Neural progenitor cell (in vitro differentiated cells): ENCODE measurements around the gene STK4. TPM values are rescaled to one million over a fixed set of nuclear protein-coding genes. Genes with fewer than 3 reads are reported as not detected.

Experiments
- DNase-seq: peaks from one replicate; pipeline ENCODE4 v3.0.0-alpha.2; 2016; ENCODE audit warnings: low spot score
- H2AFZ ChIP-seq: fragments of 200-600 bp; sonication (generic); replicated peaks from 2 replicates; pipeline ENCODE4 v1.6.1; 2016; ENCODE audit warnings: antibody characterized with exemption
- H3F3A ChIP-seq: fragments of 200-600 bp; sonication (generic); 2 replicates; pipeline ENCODE4 v1.6.1; 2016; ENCODE audit warnings: antibody characterized with exemption, low read depth
- H3K27ac ChIP-seq: fragments of 200-600 bp; sonication (generic); 2 replicates; pipeline ENCODE4 v1.5.1; 2016; ENCODE audit warnings: mild to moderate bottlenecking
- H3K27me3 ChIP-seq: fragments of 200-600 bp; sonication (generic); 2 replicates; pipeline ENCODE4 v1.6.1; 2016; ENCODE audit warnings: mild to moderate bottlenecking, moderate library complexity
- H3K36me3 ChIP-seq: fragments of 200-600 bp; sonication (generic); 2 replicates; pipeline ENCODE4 v1.5.1; 2016
- H3K4me1 ChIP-seq: fragments of 200-600 bp; sonication (generic); 2 replicates; pipeline ENCODE4 v1.6.1; 2016; ENCODE audit warnings: mixed run types
- H3K4me2 ChIP-seq: fragments of 200-600 bp; sonication (generic); 2 replicates; pipeline ENCODE4 v1.6.1; 2016
- H3K4me3 ChIP-seq: fragments of 200-600 bp; sonication (generic); 2 replicates; pipeline ENCODE4 v1.5.1; 2016
- H3K79me2 ChIP-seq: fragments of 200-600 bp; sonication (generic); 2 replicates; pipeline ENCODE4 v1.6.1; 2016; ENCODE audit warnings: low read depth
- H3K9ac ChIP-seq: fragments of 200-600 bp; sonication (generic); 2 replicates; pipeline ENCODE4 v1.6.1; 2016
- H3K9me3 ChIP-seq: fragments of 200-600 bp; sonication (generic); 2 replicates; pipeline ENCODE4 v1.5.1; 2016; ENCODE audit warnings: low read depth
- H4K20me1 ChIP-seq: fragments of 200-600 bp; sonication (generic); 2 replicates; pipeline ENCODE4 v1.6.1; 2016; ENCODE audit warnings: low read depth
- H3K27ac Mint-ChIP-seq: 3 replicates; pipeline ENCODE4 v1.8.0; 2021; ENCODE audit warnings: mixed read lengths
- H3K27me3 Mint-ChIP-seq: 2 replicates; pipeline ENCODE4 v1.8.0; 2022; ENCODE audit warnings: low read depth, mild to moderate bottlenecking, inconsistent platforms, moderate library complexity, mixed read lengths; ENCODE audit not compliant: insufficient read depth
- H3K36me3 Mint-ChIP-seq: 3 replicates; pipeline ENCODE4 v1.8.0; 2021; ENCODE audit warnings: mixed read lengths
- H3K4me1 Mint-ChIP-seq: 3 replicates; pipeline ENCODE4 v1.8.0; 2021; ENCODE audit warnings: mixed read lengths
- H3K4me3 Mint-ChIP-seq: 3 replicates; pipeline ENCODE4 v1.8.0; 2021; ENCODE audit warnings: mild to moderate bottlenecking, moderate library complexity, mixed read lengths
- H3K9me3 Mint-ChIP-seq: 3 replicates; pipeline ENCODE4 v1.8.0; 2020; ENCODE audit warnings: mixed read lengths
- EZH2 ChIP-seq: fragments of 200-600 bp; sonication (generic); IDR thresholded peaks from 2 replicates; pipeline ENCODE4 v1.6.1; 2017; ENCODE audit warnings: antibody characterized with exemption, mild to moderate bottlenecking, moderate library complexity
- EZH2phosphoT487 ChIP-seq: fragments of 200-600 bp; sonication (generic); IDR thresholded peaks from 2 replicates; pipeline ENCODE4 v1.6.1; 2017; ENCODE audit warnings: antibody characterized with exemption
- total RNA-seq: library from RNA; depleted of rRNA; stranded (reverse); fragments of >200 nt; gene quantifications from 2 replicates; pipeline ENCODE4 v1.2.3, GENCODE V29; 2015; ENCODE audit warnings: low replicate concordance
- TF ChIP-seq, protein P1 (sequence below): fragments of 200-600 bp; sonication (generic); IDR thresholded peaks from 2 replicates; pipeline ENCODE4 v1.5.1; 2017; ENCODE audit warnings: antibody characterized with exemption, mild to moderate bottlenecking

STK4 gene
- total RNA-seq, 1 donor from 2014 or later: 46.1 TPM

DNA sequence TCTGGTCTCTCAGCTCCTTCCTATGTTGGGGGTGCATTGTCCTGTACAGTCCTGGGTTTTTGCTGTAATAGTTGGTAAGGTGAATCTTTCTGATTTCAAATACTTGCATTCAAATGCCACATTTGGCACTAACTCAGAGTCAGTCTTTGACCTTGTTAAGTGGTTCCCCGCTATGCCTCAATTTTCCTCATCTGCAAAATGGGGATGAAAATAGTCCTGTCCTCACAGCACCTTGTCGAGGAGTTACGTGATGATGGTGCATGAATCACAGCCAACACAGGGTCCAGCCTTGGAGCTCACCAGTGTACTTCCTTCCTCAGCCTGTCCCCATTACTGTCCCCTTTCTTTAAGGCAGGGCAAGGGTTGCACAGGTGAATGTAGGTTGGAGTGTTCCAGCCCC lies 147.6 kb downstream of the STK4 start:
- no peak overlapping the region for H3K4me3 ChIP-seq
- no peaks in the 10 kb centered on the region for H4K20me1 ChIP-seq
- no peak overlapping the region for H3K27ac ChIP-seq
- H3K36me3 ChIP-seq: no peaks in the 10 kb centered on the region
- no peak overlapping the region for H3K27ac Mint-ChIP-seq
- no peaks in the 10 kb centered on the region for H3K27me3 ChIP-seq
- H3K9me3 Mint-ChIP-seq: no peaks in the 10 kb centered on the region
- H3K27me3 Mint-ChIP-seq: peaks cover 2% of the 10 kb centered on the region
- H2AFZ ChIP-seq: no peak overlapping the region
- TF ChIP-seq EZH2phosphoT487: no peak
- TF ChIP-seq, protein P1, sequence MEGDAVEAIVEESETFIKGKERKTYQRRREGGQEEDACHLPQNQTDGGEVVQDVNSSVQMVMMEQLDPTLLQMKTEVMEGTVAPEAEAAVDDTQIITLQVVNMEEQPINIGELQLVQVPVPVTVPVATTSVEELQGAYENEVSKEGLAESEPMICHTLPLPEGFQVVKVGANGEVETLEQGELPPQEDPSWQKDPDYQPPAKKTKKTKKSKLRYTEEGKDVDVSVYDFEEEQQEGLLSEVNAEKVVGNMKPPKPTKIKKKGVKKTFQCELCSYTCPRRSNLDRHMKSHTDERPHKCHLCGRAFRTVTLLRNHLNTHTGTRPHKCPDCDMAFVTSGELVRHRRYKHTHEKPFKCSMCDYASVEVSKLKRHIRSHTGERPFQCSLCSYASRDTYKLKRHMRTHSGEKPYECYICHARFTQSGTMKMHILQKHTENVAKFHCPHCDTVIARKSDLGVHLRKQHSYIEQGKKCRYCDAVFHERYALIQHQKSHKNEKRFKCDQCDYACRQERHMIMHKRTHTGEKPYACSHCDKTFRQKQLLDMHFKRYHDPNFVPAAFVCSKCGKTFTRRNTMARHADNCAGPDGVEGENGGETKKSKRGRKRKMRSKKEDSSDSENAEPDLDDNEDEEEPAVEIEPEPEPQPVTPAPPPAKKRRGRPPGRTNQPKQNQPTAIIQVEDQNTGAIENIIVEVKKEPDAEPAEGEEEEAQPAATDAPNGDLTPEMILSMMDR: no peak
- TF ChIP-seq EZH2: no peak
- H3K4me1 Mint-ChIP-seq: peaks cover 8% of the 10 kb centered on the region
- H3K4me3 Mint-ChIP-seq: no peak overlapping the region
- no peak for DNase-seq
- H3K9ac ChIP-seq: no peak overlapping the region
- no peaks in the 10 kb centered on the region for H3F3A ChIP-seq
- no peaks in the 10 kb centered on the region for H3K9me3 ChIP-seq
- no peak overlapping the region for H3K4me2 ChIP-seq
- no peaks in the 10 kb centered on the region for H3K36me3 Mint-ChIP-seq
- no peaks in the 10 kb centered on the region for H3K79me2 ChIP-seq
- H3K4me1 ChIP-seq: no peaks in the 10 kb centered on the region

- Mint-ChIP-seq H3K4me3 (no peak within 1 kb of the TSS), H3K9me3 (no peaks in the 10 kb centered on the region), H3K36me3 (no peaks in the 10 kb centered on the region), H3K4me1 (peaks cover 8% of the 10 kb centered on the region), H3K27ac (peak within 1 kb of the TSS; percentile 37), H3K27me3 (peaks cover 2% of the 10 kb centered on the region)
- Histone ChIP-seq H3K4me1 (no peaks in the 10 kb centered on the region), H3K4me2 (no peak within 1 kb of the TSS), H3K79me2 (no peaks in the 10 kb centered on the region), H3K9ac (no peak within 1 kb of the TSS), H2AFZ (peak within 1 kb of the TSS; percentile 42), H4K20me1 (no peaks in the 10 kb centered on the region), H3K36me3 (no peaks in the 10 kb centered on the region), H3K27me3 (no peaks in the 10 kb centered on the region), H3K4me3 (no peak within 1 kb of the TSS), H3F3A (no peaks in the 10 kb centered on the region), H3K27ac (no peak within 1 kb of the TSS), H3K9me3 (no peaks in the 10 kb centered on the region)
- DNase-seq: no peak
- TF ChIP-seq, protein P1: no peak
- TF ChIP-seq EZH2phosphoT487: no peak
- no peak for TF ChIP-seq EZH2
These were observed 148.4 kb downstream of the STK4 start, which contains the start of gene WFDC5 for GRCh38 chr20:45114465-45115385. Gene WFDC5, minus strand, starts transcription at chr20:45115174. Its CDS starts 91 bp downstream, at chr20:45115083.

- Histone ChIP-seq H3K4me3 (no peak overlapping the region), H3K4me2 (no peak overlapping the region), H3F3A (no peaks in the 10 kb centered on the region), H2AFZ (peak overlapping the region; percentile 42), H4K20me1 (no peaks in the 10 kb centered on the region), H3K4me1 (no peaks in the 10 kb centered on the region), H3K9ac (no peak overlapping the region), H3K36me3 (no peaks in the 10 kb centered on the region), H3K9me3 (no peaks in the 10 kb centered on the region), H3K27me3 (no peaks in the 10 kb centered on the region), H3K27ac (no peak overlapping the region), H3K79me2 (no peaks in the 10 kb centered on the region)
- no peak for TF ChIP-seq EZH2
- no peak for TF ChIP-seq EZH2phosphoT487
- TF ChIP-seq, protein P1: no peak
- H3K9me3 Mint-ChIP-seq: no peaks in the 10 kb centered on the region
- no peaks in the 10 kb centered on the region for H3K36me3 Mint-ChIP-seq
- H3K4me3 Mint-ChIP-seq: no peak overlapping the region
- peaks cover 2% of the 10 kb centered on the region for H3K27me3 Mint-ChIP-seq
- H3K27ac Mint-ChIP-seq: peak overlapping the region; percentile 37
- H3K4me1 Mint-ChIP-seq: peaks cover 8% of the 10 kb centered on the region
- no peak for DNase-seq
These were observed 149.1 kb downstream of the STK4 start for GRCh38 chr20:45115386-45115774.
